ENCODE data around the gene XPR1. TPM values are rescaled to one million over a fixed set of nuclear protein-coding genes. Genes with fewer than 3 reads are reported as not detected.

XPR1 gene
- total and polyA plus RNA-seq, 2 of the 8 experiments (the other 6 are each of a cell fraction or from before 2014, with no cell fraction given), result 28.6 to 43.9 TPM

DNA sequence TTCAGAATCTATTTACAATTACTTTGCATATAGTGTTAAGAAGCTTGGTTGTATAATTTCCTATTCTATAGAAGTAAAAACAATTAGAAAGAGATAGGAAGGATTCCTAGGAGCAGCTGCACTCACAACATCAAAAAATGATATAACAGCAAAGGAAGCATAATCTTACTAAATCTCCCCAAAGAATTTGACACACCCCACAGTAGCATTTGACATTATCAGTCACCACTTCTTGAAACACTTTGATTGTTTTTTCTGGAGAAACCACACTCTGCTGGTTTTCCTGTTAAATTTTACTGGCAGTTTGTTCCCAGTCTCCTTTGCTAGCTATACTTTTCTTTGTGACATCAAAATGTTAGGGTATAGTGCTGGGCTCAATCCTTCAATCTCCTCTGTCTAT is 180.1 kb downstream of the XPR1 start:
- Histone ChIP-seq H3K79me2 (ENCODE audit: control insufficient read depth in 1 of 2, insufficient read depth in 2 of 2, low read length in 2 of 2) (no peaks in the 10 kb centered on the region), H2BK15ac (ENCODE audit: low read length) (no peak overlapping the region), H3K4me3 (ENCODE audit: extremely low read depth in 1 of 4, insufficient read depth in 2 of 4, low read depth in 3 of 4, low read length in 4 of 4) (no peak overlapping the region), H3K4me2 (ENCODE audit: insufficient read depth in 1 of 2, low read depth in 2 of 2, low read length in 2 of 2) (no peak overlapping the region), H3K4me1 (replicated peaks in 1 of 4; ENCODE audit: control insufficient read depth in 3 of 4, insufficient read depth in 4 of 4, low read length in 3 of 4) (no peaks in the 10 kb centered on the region), H3K9me3 (ENCODE audit: insufficient read depth in 2 of 2, low read depth in 1 of 2, low read length in 1 of 2) (no peaks in the 10 kb centered on the region), H2BK120ac (replicated peaks; ENCODE audit: low read depth, low read length) (no peak overlapping the region), H3K9ac (replicated peaks in 1 of 4; ENCODE audit: extremely low read depth in 1 of 4, low read depth in 3 of 4, low read length in 3 of 4) (no peak overlapping the region), H2BK12ac (ENCODE audit: low read depth, low read length) (no peak overlapping the region), H2BK20ac (ENCODE audit: low read length) (no peak overlapping the region), H4K5ac (ENCODE audit: insufficient read length, low read depth, low read length) (no peak overlapping the region), H3K27ac (ENCODE audit: low read depth, low read length) (no peak overlapping the region), H3K56ac (replicated peaks; ENCODE audit: insufficient read length, low read depth, low read length) (no peak overlapping the region), H2AFZ (ENCODE audit: low read length) (no peak overlapping the region), H3K14ac (ENCODE audit: insufficient read length) (no peak overlapping the region), H3K18ac (ENCODE audit: extremely low read depth, low read length) (no peak overlapping the region), H3K23ac (ENCODE audit: insufficient read length) (no peak overlapping the region), H3K23me2 (ENCODE audit: low read depth, low read length) (no peaks in the 10 kb centered on the region), H4K91ac (replicated peaks; ENCODE audit: insufficient read length, low read length) (no peak overlapping the region), H3K36me3 (ENCODE audit: control insufficient read depth in 2 of 4, insufficient read depth in 4 of 4, low read length in 3 of 4) (no peaks in the 10 kb centered on the region; a peak in 2 of 8 replicates), H4K20me1 (replicated peaks in 1 of 2; ENCODE audit: control insufficient read depth in 1 of 2, insufficient read depth in 2 of 2, low read length in 2 of 2) (no peaks in the 10 kb centered on the region), H3K4ac (replicated peaks; ENCODE audit: insufficient read length, low read depth, low read length) (no peak overlapping the region), H3K27me3 (replicated peaks in 1 of 4; ENCODE audit: control insufficient read depth in 3 of 4, extremely low read depth in 1 of 4, insufficient read depth in 3 of 4, low read length in 3 of 4) (no peaks in the 10 kb centered on the region), H2AK5ac (ENCODE audit: low read depth, low read length) (no peak overlapping the region), H2BK5ac (ENCODE audit: low read depth, low read length) (no peak overlapping the region), H3K79me1 (ENCODE audit: low read depth, low read length) (no peaks in the 10 kb centered on the region), H4K8ac (ENCODE audit: extremely low read depth, insufficient read depth, low read length) (no peak overlapping the region)
- ChIA-PET CTCF (ENCODE audit: partially characterized antibody) (no interaction called here), POLR2A (ENCODE audit: partially characterized antibody) (no interaction called here)
- FAIRE-seq (no peak), DNase-seq (ENCODE audit: low read depth in 1 of 2, low spot score in 2 of 2) (no peak)
- no peak for TF ChIP-seq TBP (IDR thresholded peaks at IDR 0.05; ENCODE audit: low read depth, low read length)
- TF ChIP-seq EZH2 (IDR thresholded peaks at IDR 0.05; ENCODE audit: low read depth, low read length, severe bottlenecking), result no peak
- TF ChIP-seq, protein P1, sequence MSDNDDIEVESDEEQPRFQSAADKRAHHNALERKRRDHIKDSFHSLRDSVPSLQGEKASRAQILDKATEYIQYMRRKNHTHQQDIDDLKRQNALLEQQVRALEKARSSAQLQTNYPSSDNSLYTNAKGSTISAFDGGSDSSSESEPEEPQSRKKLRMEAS (IDR thresholded peaks at IDR 0.05), result no peak
- no peak for TF ChIP-seq RAD21 (IDR thresholded peaks at IDR 0.05 in 1 of 2, conservative IDR thresholded peaks at IDR 0.05 in 1 of 2; ENCODE audit: low read depth in 2 of 2, low read length in 2 of 2)
- TF ChIP-seq BACH1 (IDR thresholded peaks at IDR 0.05; ENCODE audit: low read length), result no peak
- TF ChIP-seq SIRT6 (IDR thresholded peaks at IDR 0.05; ENCODE audit: low read length), result no peak
- TF ChIP-seq, protein P2, sequence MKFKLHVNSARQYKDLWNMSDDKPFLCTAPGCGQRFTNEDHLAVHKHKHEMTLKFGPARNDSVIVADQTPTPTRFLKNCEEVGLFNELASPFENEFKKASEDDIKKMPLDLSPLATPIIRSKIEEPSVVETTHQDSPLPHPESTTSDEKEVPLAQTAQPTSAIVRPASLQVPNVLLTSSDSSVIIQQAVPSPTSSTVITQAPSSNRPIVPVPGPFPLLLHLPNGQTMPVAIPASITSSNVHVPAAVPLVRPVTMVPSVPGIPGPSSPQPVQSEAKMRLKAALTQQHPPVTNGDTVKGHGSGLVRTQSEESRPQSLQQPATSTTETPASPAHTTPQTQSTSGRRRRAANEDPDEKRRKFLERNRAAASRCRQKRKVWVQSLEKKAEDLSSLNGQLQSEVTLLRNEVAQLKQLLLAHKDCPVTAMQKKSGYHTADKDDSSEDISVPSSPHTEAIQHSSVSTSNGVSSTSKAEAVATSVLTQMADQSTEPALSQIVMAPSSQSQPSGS (IDR thresholded peaks at IDR 0.05; ENCODE audit: low read length), result no peak
- no peak for TF ChIP-seq EGR1 (IDR thresholded peaks at IDR 0.05; ENCODE audit: borderline replicate concordance, low read depth, low read length)
- no peak for TF ChIP-seq NANOG (IDR thresholded peaks at IDR 0.05; ENCODE audit: insufficient read depth, low read depth, low read length, poor library complexity, severe bottlenecking)
- TF ChIP-seq, protein P3, sequence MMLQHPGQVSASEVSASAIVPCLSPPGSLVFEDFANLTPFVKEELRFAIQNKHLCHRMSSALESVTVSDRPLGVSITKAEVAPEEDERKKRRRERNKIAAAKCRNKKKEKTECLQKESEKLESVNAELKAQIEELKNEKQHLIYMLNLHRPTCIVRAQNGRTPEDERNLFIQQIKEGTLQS (IDR thresholded peaks at IDR 0.05; ENCODE audit: insufficient read depth, low read depth, low read length), result no peak
- no peak for TF ChIP-seq HDAC2 (IDR thresholded peaks at IDR 0.05; ENCODE audit: borderline replicate concordance in 1 of 2, low read depth in 2 of 2, low read length in 2 of 2)
- TF ChIP-seq MAFK (IDR thresholded peaks at IDR 0.05; ENCODE audit: low read depth, low read length), result no peak
- no peak for TF ChIP-seq JUN (IDR thresholded peaks at IDR 0.05; ENCODE audit: low read depth, low read length)

Data from H1 (cell line).